Measurements from ENCODE around the gene TFPI. TPM values are rescaled to one million over a fixed set of nuclear protein-coding genes. Genes with fewer than 3 reads are reported as not detected.

Gene TFPI
- total RNA-seq, 1 donor from 2014 or later = 19.0 TPM

DNA sequence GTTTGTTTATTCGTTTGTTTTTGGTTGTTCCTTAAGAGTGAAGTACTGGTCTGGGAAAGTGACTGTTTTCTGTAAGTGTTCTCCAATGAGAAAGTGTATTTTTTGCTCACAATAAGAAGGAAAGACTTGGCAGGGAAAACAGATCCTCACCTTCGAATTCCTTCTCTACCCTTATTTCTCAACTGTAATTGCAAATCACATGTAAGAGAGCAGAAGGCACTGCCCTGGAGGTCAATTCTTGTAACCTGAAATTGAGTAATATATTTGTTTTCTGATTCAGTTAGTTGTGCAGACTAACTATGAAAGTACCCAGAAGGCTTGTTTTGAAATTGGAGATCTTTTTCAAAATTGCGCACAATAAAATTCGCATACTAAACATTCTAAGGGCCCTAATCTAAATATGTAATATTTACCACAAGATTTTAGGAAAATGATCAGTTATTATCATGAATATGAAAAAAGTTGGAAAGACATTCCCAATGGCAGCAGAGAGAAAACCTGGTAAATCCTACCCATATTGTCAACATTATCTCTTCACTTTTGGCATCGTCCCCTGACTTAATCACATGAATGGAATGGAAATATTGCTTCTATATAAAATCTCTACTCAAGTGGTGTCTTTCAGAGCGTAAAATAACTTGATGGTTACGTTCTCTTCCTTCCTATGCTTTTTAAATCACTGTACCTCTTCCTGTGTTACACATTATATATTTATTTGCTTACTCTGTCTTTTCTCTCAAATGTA lies 24.1 kb downstream of the TFPI start:
- Histone ChIP-seq H3K27me3 (ENCODE audit: low read depth) (no peaks in the 10 kb centered on the region), H3K4me1 (peaks cover 23% of the 10 kb centered on the region), H3K36me3 (peaks cover 10% of the 10 kb centered on the region), H3K9me3 (replicated peaks) (peaks cover 12% of the 10 kb centered on the region), H3K4me3 (no peak overlapping the region), H3K27ac (replicated peaks) (no peak overlapping the region)
- DNase-seq = no peak
- intact Hi-C loops (cut with micrococcal nuclease) = no loop called here
- TF ChIP-seq, protein P1, sequence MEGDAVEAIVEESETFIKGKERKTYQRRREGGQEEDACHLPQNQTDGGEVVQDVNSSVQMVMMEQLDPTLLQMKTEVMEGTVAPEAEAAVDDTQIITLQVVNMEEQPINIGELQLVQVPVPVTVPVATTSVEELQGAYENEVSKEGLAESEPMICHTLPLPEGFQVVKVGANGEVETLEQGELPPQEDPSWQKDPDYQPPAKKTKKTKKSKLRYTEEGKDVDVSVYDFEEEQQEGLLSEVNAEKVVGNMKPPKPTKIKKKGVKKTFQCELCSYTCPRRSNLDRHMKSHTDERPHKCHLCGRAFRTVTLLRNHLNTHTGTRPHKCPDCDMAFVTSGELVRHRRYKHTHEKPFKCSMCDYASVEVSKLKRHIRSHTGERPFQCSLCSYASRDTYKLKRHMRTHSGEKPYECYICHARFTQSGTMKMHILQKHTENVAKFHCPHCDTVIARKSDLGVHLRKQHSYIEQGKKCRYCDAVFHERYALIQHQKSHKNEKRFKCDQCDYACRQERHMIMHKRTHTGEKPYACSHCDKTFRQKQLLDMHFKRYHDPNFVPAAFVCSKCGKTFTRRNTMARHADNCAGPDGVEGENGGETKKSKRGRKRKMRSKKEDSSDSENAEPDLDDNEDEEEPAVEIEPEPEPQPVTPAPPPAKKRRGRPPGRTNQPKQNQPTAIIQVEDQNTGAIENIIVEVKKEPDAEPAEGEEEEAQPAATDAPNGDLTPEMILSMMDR (IDR thresholded peaks at IDR 0.05; ENCODE audit: borderline replicate concordance) = no peak

DNA sequence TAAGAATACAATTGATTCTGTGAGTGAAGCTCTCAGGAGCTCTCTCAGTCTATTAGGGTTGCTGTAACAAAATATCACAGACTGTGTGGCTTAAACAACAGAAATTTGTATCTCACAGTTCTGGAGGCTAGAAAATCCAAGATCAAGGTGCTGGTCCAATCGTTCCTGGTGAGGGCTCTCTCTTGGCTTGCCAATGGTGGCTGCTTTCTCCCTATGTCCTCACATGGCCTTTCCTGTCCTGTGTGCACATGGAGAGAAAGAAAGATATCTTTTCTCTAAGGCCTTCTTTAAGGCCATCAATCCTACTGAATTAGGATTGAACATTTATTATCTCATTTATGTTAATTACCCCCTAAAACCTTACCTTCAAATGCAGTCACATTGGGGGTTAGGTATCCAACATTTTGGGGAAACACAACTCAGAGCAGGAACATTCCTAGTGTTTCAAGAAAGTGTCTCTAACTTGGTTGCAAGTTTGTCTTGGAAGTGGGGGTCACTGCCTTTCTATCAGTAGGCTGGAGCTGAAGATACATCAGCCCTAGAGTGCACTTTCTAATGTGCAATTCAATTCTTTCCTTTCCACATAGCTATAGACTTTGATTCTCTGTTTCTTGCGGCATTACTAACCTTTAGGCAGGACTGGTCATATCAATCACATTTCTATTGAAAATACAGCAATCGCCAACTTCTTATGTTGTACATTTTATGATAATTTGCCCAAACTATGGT lies 24.8 kb downstream of the TFPI start:
- H3K27me3 ChIP-seq (ENCODE audit: low read depth) = no peaks in the 10 kb centered on the region
- H3K27ac ChIP-seq (replicated peaks) = no peak overlapping the region
- H3K4me1 ChIP-seq = peaks cover 23% of the 10 kb centered on the region
- intact Hi-C loops (cut with micrococcal nuclease) = no loop called here
- TF ChIP-seq, protein P1 (IDR thresholded peaks at IDR 0.05; ENCODE audit: borderline replicate concordance) = no peak
- H3K36me3 ChIP-seq = peaks cover 10% of the 10 kb centered on the region
- H3K9me3 ChIP-seq (replicated peaks) = peaks cover 4% of the 10 kb centered on the region
- no peak for DNase-seq
- H3K4me3 ChIP-seq = no peak overlapping the region

DNA sequence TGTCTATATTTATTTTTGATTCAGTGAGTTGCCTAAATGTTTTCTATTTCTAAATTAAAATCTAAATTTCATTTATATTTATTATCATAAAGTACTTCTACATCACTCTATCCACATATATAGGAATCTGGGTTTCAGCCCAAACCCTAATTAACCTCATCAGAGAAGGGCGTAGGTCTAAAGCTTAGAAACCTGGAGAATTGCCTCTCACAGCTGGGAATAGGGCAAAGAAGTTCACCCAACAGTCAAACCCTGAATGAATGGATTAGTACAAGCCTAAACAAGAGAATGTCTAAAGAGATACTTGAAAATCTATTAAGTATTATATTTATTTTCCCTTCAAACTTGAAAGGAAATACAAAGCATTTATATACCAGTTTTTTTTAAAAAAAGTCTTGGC lies 26.2 kb downstream of the TFPI start:
- Histone ChIP-seq H3K36me3 (peaks cover 5% of the 10 kb centered on the region), H3K4me3 (no peak overlapping the region), H3K27ac (replicated peaks) (peak overlapping the region; percentile 64), H3K9me3 (replicated peaks) (no peaks in the 10 kb centered on the region), H3K27me3 (ENCODE audit: low read depth) (no peaks in the 10 kb centered on the region), H3K4me1 (peaks cover 23% of the 10 kb centered on the region)
- TF ChIP-seq, protein P1 (IDR thresholded peaks at IDR 0.05; ENCODE audit: borderline replicate concordance) = no peak
- intact Hi-C loops (cut with micrococcal nuclease) = no loop called here
- no peak for DNase-seq

GRCh38 chr2:187527262-187527661 lies 27.0 kb downstream of the TFPI start:
- Histone ChIP-seq H3K4me3 (no peak overlapping the region), H3K27me3 (ENCODE audit: low read depth) (no peaks in the 10 kb centered on the region), H3K27ac (replicated peaks) (peak overlapping the region; percentile 64), H3K4me1 (peaks cover 23% of the 10 kb centered on the region), H3K9me3 (replicated peaks) (no peaks in the 10 kb centered on the region), H3K36me3 (peaks cover 1% of the 10 kb centered on the region)
- intact Hi-C loops (cut with micrococcal nuclease) = no loop called here
- no peak for DNase-seq
- TF ChIP-seq, protein P1 (IDR thresholded peaks at IDR 0.05; ENCODE audit: borderline replicate concordance) = no peak

- no peaks in the 10 kb centered on the region for H3K27me3 ChIP-seq (ENCODE audit: low read depth)
- H3K9me3 ChIP-seq (replicated peaks) = no peaks in the 10 kb centered on the region
- H3K36me3 ChIP-seq = peaks cover 6% of the 10 kb centered on the region
- peak overlapping the region; percentile 64 for H3K27ac ChIP-seq (replicated peaks)
- TF ChIP-seq, protein P1 (IDR thresholded peaks at IDR 0.05; ENCODE audit: borderline replicate concordance) = no peak
- no peak for DNase-seq
- peaks cover 23% of the 10 kb centered on the region for H3K4me1 ChIP-seq
- intact Hi-C loops (cut with micrococcal nuclease) = no loop called here
- no peak overlapping the region for H3K4me3 ChIP-seq
Measured at GRCh38 chr2:187526792-187527191, 27.4 kb downstream of the TFPI start.

Data from left ventricle myocardium inferior (tissue), 1 donor.